Neural progenitor cell (in vitro differentiated cells): ENCODE measurements around the gene PFKM. TPM values are rescaled to one million over a fixed set of nuclear protein-coding genes. Genes with fewer than 3 reads are reported as not detected.

Source experiments
- DNase-seq: peaks from one replicate; pipeline ENCODE4 v3.0.0-alpha.2; 2016; ENCODE audit warnings: low spot score
- H2AFZ ChIP-seq: fragments of 200-600 bp; sonication (generic); replicated peaks from 2 replicates; pipeline ENCODE4 v1.6.1; 2016; ENCODE audit warnings: antibody characterized with exemption
- H3F3A ChIP-seq: fragments of 200-600 bp; sonication (generic); 2 replicates; pipeline ENCODE4 v1.6.1; 2016; ENCODE audit warnings: antibody characterized with exemption, low read depth
- H3K27ac ChIP-seq: fragments of 200-600 bp; sonication (generic); 2 replicates; pipeline ENCODE4 v1.5.1; 2016; ENCODE audit warnings: mild to moderate bottlenecking
- H3K27me3 ChIP-seq: fragments of 200-600 bp; sonication (generic); 2 replicates; pipeline ENCODE4 v1.6.1; 2016; ENCODE audit warnings: mild to moderate bottlenecking, moderate library complexity
- H3K36me3 ChIP-seq: fragments of 200-600 bp; sonication (generic); 2 replicates; pipeline ENCODE4 v1.5.1; 2016
- H3K4me1 ChIP-seq: fragments of 200-600 bp; sonication (generic); 2 replicates; pipeline ENCODE4 v1.6.1; 2016; ENCODE audit warnings: mixed run types
- H3K4me2 ChIP-seq: fragments of 200-600 bp; sonication (generic); 2 replicates; pipeline ENCODE4 v1.6.1; 2016
- H3K4me3 ChIP-seq: fragments of 200-600 bp; sonication (generic); 2 replicates; pipeline ENCODE4 v1.5.1; 2016
- H3K79me2 ChIP-seq: fragments of 200-600 bp; sonication (generic); 2 replicates; pipeline ENCODE4 v1.6.1; 2016; ENCODE audit warnings: low read depth
- H3K9ac ChIP-seq: fragments of 200-600 bp; sonication (generic); 2 replicates; pipeline ENCODE4 v1.6.1; 2016
- H3K9me3 ChIP-seq: fragments of 200-600 bp; sonication (generic); 2 replicates; pipeline ENCODE4 v1.5.1; 2016; ENCODE audit warnings: low read depth
- H4K20me1 ChIP-seq: fragments of 200-600 bp; sonication (generic); 2 replicates; pipeline ENCODE4 v1.6.1; 2016; ENCODE audit warnings: low read depth
- H3K27ac Mint-ChIP-seq: 3 replicates; pipeline ENCODE4 v1.8.0; 2021; ENCODE audit warnings: mixed read lengths
- H3K27me3 Mint-ChIP-seq: 2 replicates; pipeline ENCODE4 v1.8.0; 2022; ENCODE audit warnings: low read depth, mild to moderate bottlenecking, inconsistent platforms, moderate library complexity, mixed read lengths; ENCODE audit not compliant: insufficient read depth
- H3K36me3 Mint-ChIP-seq: 3 replicates; pipeline ENCODE4 v1.8.0; 2021; ENCODE audit warnings: mixed read lengths
- H3K4me1 Mint-ChIP-seq: 3 replicates; pipeline ENCODE4 v1.8.0; 2021; ENCODE audit warnings: mixed read lengths
- H3K4me3 Mint-ChIP-seq: 3 replicates; pipeline ENCODE4 v1.8.0; 2021; ENCODE audit warnings: mild to moderate bottlenecking, moderate library complexity, mixed read lengths
- H3K9me3 Mint-ChIP-seq: 3 replicates; pipeline ENCODE4 v1.8.0; 2020; ENCODE audit warnings: mixed read lengths
- CTCF ChIP-seq: fragments of 200-600 bp; sonication (generic); IDR thresholded peaks from 2 replicates; pipeline ENCODE4 v1.5.1; 2017; ENCODE audit warnings: antibody characterized with exemption, mild to moderate bottlenecking
- EZH2 ChIP-seq: fragments of 200-600 bp; sonication (generic); IDR thresholded peaks from 2 replicates; pipeline ENCODE4 v1.6.1; 2017; ENCODE audit warnings: antibody characterized with exemption, mild to moderate bottlenecking, moderate library complexity
- EZH2phosphoT487 ChIP-seq: fragments of 200-600 bp; sonication (generic); IDR thresholded peaks from 2 replicates; pipeline ENCODE4 v1.6.1; 2017; ENCODE audit warnings: antibody characterized with exemption
- total RNA-seq: library from RNA; depleted of rRNA; stranded (reverse); fragments of >200 nt; gene quantifications from 2 replicates; pipeline ENCODE4 v1.2.3, GENCODE V29; 2015; ENCODE audit warnings: low replicate concordance

PFKM gene
- 128 and 161 TPM in 2 replicates for total RNA-seq

GRCh38 chr12:48119078-48119833 is at the start of gene PFKM:
PFKM (plus strand) TSS chr12:48119364; CDS start chr12:48122775, 3,411 bp downstream.
- H4K20me1 ChIP-seq: peaks cover 34% of the 10 kb centered on the region
- Mint-ChIP-seq H3K9me3 (no peaks in the 10 kb centered on the region), H3K36me3 (peaks cover 12% of the 10 kb centered on the region), H3K4me1 (peaks cover 38% of the 10 kb centered on the region), H3K27ac (peak within 1 kb of the TSS; percentile 81), H3K4me3 (peak within 1 kb of the TSS; percentile 94), H3K27me3 (peaks cover 7% of the 10 kb centered on the region)
- TF ChIP-seq CTCF (no peak), EZH2 (no peak), EZH2phosphoT487 (no peak)
- H3K9ac ChIP-seq: no peak within 1 kb of the TSS
- H3K79me2 ChIP-seq: peaks cover 43% of the 10 kb centered on the region
- H3K9me3 ChIP-seq: no peaks in the 10 kb centered on the region
- peak within 1 kb of the TSS; percentile 70 for H3K27ac ChIP-seq
- DNase-seq: peak; percentile 95
- H2AFZ ChIP-seq: peak within 1 kb of the TSS; percentile 48
- peaks cover 7% of the 10 kb centered on the region for H3K36me3 ChIP-seq
- H3K27me3 ChIP-seq: peaks cover 3% of the 10 kb centered on the region
- H3K4me1 ChIP-seq: peaks cover 39% of the 10 kb centered on the region
- peak within 1 kb of the TSS; percentile 77 for H3K4me3 ChIP-seq
- peak within 1 kb of the TSS; percentile 89 for H3K4me2 ChIP-seq
- peaks cover 27% of the 10 kb centered on the region for H3F3A ChIP-seq

- H3K4me2 ChIP-seq: no peak overlapping the region
- H3K9me3 ChIP-seq: no peaks in the 10 kb centered on the region
- Mint-ChIP-seq H3K36me3 (peaks cover 17% of the 10 kb centered on the region), H3K9me3 (no peaks in the 10 kb centered on the region), H3K4me1 (no peaks in the 10 kb centered on the region), H3K27ac (no peak overlapping the region), H3K4me3 (no peak overlapping the region), H3K27me3 (no peaks in the 10 kb centered on the region)
- TF ChIP-seq EZH2phosphoT487: no peak
- no peak for TF ChIP-seq EZH2
- no peak for TF ChIP-seq CTCF
- H3K27ac ChIP-seq: no peak overlapping the region
- H3K27me3 ChIP-seq: no peaks in the 10 kb centered on the region
- H2AFZ ChIP-seq: no peak overlapping the region
- DNase-seq: no peak
- H3K36me3 ChIP-seq: peaks cover 17% of the 10 kb centered on the region
- H3K4me3 ChIP-seq: no peak overlapping the region
- H4K20me1 ChIP-seq: no peaks in the 10 kb centered on the region
- no peaks in the 10 kb centered on the region for H3K79me2 ChIP-seq
- H3K9ac ChIP-seq: no peak overlapping the region
- no peaks in the 10 kb centered on the region for H3K4me1 ChIP-seq
- no peaks in the 10 kb centered on the region for H3F3A ChIP-seq
Observed at GRCh38 chr12:48070033-48070432, 49.1 kb upstream of the PFKM start.

GRCh38 chr12:48070731-48071130 is 48.4 kb upstream of the PFKM start:
- Histone ChIP-seq H3K9me3 (no peaks in the 10 kb centered on the region), H4K20me1 (no peaks in the 10 kb centered on the region), H3K4me2 (no peak overlapping the region), H3K4me1 (no peaks in the 10 kb centered on the region), H3K9ac (no peak overlapping the region), H3K27ac (no peak overlapping the region), H3K27me3 (no peaks in the 10 kb centered on the region), H3F3A (no peaks in the 10 kb centered on the region), H3K4me3 (no peak overlapping the region), H3K79me2 (no peaks in the 10 kb centered on the region), H3K36me3 (peaks cover 16% of the 10 kb centered on the region), H2AFZ (no peak overlapping the region)
- no peak for DNase-seq
- Mint-ChIP-seq H3K4me3 (no peak overlapping the region), H3K4me1 (no peaks in the 10 kb centered on the region), H3K27ac (no peak overlapping the region), H3K27me3 (no peaks in the 10 kb centered on the region), H3K36me3 (peaks cover 15% of the 10 kb centered on the region), H3K9me3 (no peaks in the 10 kb centered on the region)
- TF ChIP-seq EZH2 (no peak), EZH2phosphoT487 (no peak), CTCF (no peak)
